Brain microvascular endothelial cell (primary cell): ENCODE data around the gene DLL4.

Experiments used
- DNase-seq: peaks from one replicate; pipeline ENCODE4 v3.0.0-alpha.2; 2020
- H3K27ac ChIP-seq: fragments of 250-450 bp; sonication (Bioruptor Pico); 2 replicates; pipeline ENCODE4 v1.5.1; 2020; ENCODE audit warnings: mild to moderate bottlenecking, moderate library complexity
- H3K27me3 ChIP-seq: fragments of 250-450 bp; sonication (Bioruptor Pico); replicated peaks from 2 replicates; pipeline ENCODE4 v1.5.1; 2020; ENCODE audit warnings: mild to moderate bottlenecking
- H3K36me3 ChIP-seq: fragments of 250-450 bp; sonication (Bioruptor Pico); replicated peaks from 2 replicates; pipeline ENCODE4 v1.5.1; 2020; ENCODE audit warnings: mild to moderate bottlenecking
- H3K4me3 ChIP-seq: 2 replicates; pipeline ENCODE4 v1.5.1; 2011; ENCODE audit warnings: low read depth, mild to moderate bottlenecking, control low read depth, low read length, moderate library complexity
- CTCF ChIP-seq: IDR thresholded peaks from 2 replicates; pipeline ENCODE4 v1.5.1; 2011; ENCODE audit warnings: low read depth, mild to moderate bottlenecking, moderate library complexity, low read length, control low read depth, inconsistent platforms; ENCODE audit errors: missing control alignments
- in situ Hi-C: cut with HindIII; loops from 2 replicates; pipeline ENCODE4 v1.10.0; 2017; ENCODE audit warnings: low sequenced_read_pairs, low pct_ligation_motif_present

Gene DLL4

DNA sequence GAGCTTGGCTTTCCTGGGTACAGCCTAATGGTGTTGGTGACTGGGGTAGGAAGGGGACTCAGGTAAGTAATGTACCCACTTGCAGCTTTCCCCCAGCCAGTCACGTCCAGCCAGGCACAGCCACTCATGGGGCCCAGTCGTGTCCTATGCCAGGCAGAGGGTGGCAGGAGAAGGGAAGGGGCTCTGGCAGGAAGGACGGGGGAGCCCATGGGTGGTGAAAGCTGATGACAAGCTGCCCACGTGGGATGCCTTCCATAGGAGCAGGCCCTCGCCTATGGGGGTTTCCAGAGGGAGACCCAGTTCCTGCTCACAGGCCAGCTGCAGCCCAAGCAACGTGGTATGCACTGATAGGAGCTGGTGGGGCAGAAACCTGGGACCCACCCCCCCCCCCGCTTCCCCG, 34.9 kb downstream of the DLL4 start:
- H3K36me3 ChIP-seq = no peaks in the 10 kb centered on the region
- DNase-seq = no peak
- no peak for TF ChIP-seq CTCF
- no peaks in the 10 kb centered on the region for H3K27me3 ChIP-seq
- in situ Hi-C loops = no loop called here
- H3K4me3 ChIP-seq = no peak overlapping the region
- no peak overlapping the region for H3K27ac ChIP-seq

DNA sequence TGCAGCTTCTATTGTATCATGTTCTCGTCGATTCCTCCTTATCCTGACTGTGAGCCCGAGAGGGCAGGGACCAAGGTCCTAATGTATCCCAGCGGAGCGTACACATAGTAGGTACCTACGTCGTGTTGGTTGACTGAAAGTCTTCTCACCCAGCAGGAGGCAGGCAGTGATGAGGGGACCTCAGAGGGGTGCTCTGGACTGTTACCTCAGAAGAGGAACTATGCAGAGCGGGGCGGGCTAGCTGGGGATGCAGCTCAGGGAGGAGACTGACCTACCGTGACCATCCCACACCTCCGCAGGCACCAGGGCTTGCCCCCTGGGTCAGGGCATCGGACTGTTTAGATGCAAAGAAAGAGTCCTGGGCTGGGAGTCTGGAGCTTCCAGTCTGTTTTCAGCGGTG, 35.5 kb downstream of the DLL4 start:
- no peak for DNase-seq
- in situ Hi-C loops = no loop called here
- no peak overlapping the region for H3K4me3 ChIP-seq
- no peaks in the 10 kb centered on the region for H3K27me3 ChIP-seq
- H3K36me3 ChIP-seq = no peaks in the 10 kb centered on the region
- H3K27ac ChIP-seq = no peak overlapping the region
- TF ChIP-seq CTCF = no peak

GRCh38 chr15:40968290-40969085, 39.3 kb downstream of the DLL4 start:
- H3K4me3 ChIP-seq = no peak overlapping the region
- no peak for DNase-seq
- no peak overlapping the region for H3K27ac ChIP-seq
- no peak for TF ChIP-seq CTCF
- in situ Hi-C loops = no loop called here
- no peaks in the 10 kb centered on the region for H3K27me3 ChIP-seq
- no peaks in the 10 kb centered on the region for H3K36me3 ChIP-seq

- H3K4me3 ChIP-seq = no peak overlapping the region
- H3K27ac ChIP-seq = no peak overlapping the region
- H3K27me3 ChIP-seq = no peaks in the 10 kb centered on the region
- no peak for DNase-seq
- H3K36me3 ChIP-seq = no peaks in the 10 kb centered on the region
- no peak for TF ChIP-seq CTCF
- in situ Hi-C loops = no loop called here
Measured at GRCh38 chr15:40969363-40969762, 40.2 kb downstream of the DLL4 start.

GRCh38 chr15:40974879-40975278, 45.7 kb downstream of the DLL4 start:
- in situ Hi-C loops = no loop called here
- Histone ChIP-seq H3K27ac (no peak overlapping the region), H3K27me3 (no peaks in the 10 kb centered on the region), H3K36me3 (peaks cover 35% of the 10 kb centered on the region), H3K4me3 (no peak overlapping the region)
- DNase-seq = no peak
- peak; percentile 17 for TF ChIP-seq CTCF

DNA sequence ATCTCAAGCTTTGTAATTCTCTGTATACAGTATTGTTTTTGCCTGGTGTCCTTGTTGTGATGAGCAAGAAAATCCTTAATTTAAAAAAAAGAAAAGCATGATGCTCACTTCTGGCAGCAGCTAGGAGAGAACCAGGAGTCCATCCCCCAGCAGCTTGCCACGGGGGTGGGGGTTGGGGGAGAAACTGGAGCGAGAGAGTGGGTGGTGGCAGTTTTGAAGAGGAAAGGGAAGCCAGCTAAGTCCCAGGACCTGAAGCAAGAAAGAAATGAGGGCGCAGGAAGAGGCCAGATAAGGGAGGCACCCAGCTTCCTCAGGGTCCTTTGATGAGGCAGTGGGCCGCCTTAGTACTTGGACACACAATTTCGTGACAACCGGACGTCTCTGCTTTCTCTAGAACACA, 47.7 kb downstream of the DLL4 start:
- in situ Hi-C loops = no loop called here
- Histone ChIP-seq H3K4me3 (no peak overlapping the region), H3K27me3 (no peaks in the 10 kb centered on the region), H3K27ac (no peak overlapping the region), H3K36me3 (peaks cover 53% of the 10 kb centered on the region)
- DNase-seq = no peak
- no peak for TF ChIP-seq CTCF
